CD4-positive, alpha-beta T cell treated with Interferon gamma for 1 hour (primary cell): ENCODE results near the gene WASF2.
A peak's percentile ranks its signal among the peaks of the same experiment; 100 is the strongest.
"Not testable (repeated sequence)": the region's sequence is repeated elsewhere in the genome, so short reads cannot be mapped to it uniquely, and the experiment has no call there.

Source experiments
- DNase-seq: peaks from one replicate; pipeline ENCODE4 v3.0.0-alpha.2; 2020

The WASF2 gene

GRCh38 chr1:27489973-27490741 lies at the start of gene WASF2:
Gene WASF2 (minus strand): TSS chr1:27490167. CDS start chr1:27428890, 61,277 bp downstream.
- peak; percentile 95 for DNase-seq

GRCh38 chr1:27538793-27539192 lies 48.8 kb upstream of the WASF2 start:
- no peak for DNase-seq

GRCh38 chr1:27538305-27538676 lies 48.3 kb upstream of the WASF2 start:
- DNase-seq: not testable (repeated sequence)

- DNase-seq: no peak
Observed at GRCh38 chr1:27536767-27537166, 46.8 kb upstream of the WASF2 start.

- no peak for DNase-seq
Observed at GRCh38 chr1:27536010-27536757, 46.2 kb upstream of the WASF2 start.

- DNase-seq: no peak
Observed at GRCh38 chr1:27535386-27535785, 45.4 kb upstream of the WASF2 start.

- no peak for DNase-seq
Observed at GRCh38 chr1:27531959-27532685, 42.2 kb upstream of the WASF2 start.

- no peak for DNase-seq
Observed at GRCh38 chr1:27530192-27530591, 40.2 kb upstream of the WASF2 start.

- no peak for DNase-seq
Observed at GRCh38 chr1:27529704-27530018, 39.7 kb upstream of the WASF2 start.

GRCh38 chr1:27528818-27529703 lies 39.1 kb upstream of the WASF2 start:
- DNase-seq: no peak

- DNase-seq: peak; percentile 67
Observed at GRCh38 chr1:27527890-27528817, 38.2 kb upstream of the WASF2 start.

GRCh38 chr1:27527223-27527889 lies 37.4 kb upstream of the WASF2 start:
- DNase-seq: peak; percentile 82

- no peak for DNase-seq
Observed at GRCh38 chr1:27526569-27527222, 36.7 kb upstream of the WASF2 start.

- peak; percentile 68 for DNase-seq
Observed at GRCh38 chr1:27525296-27526272, 35.6 kb upstream of the WASF2 start.

GRCh38 chr1:27523337-27524020 lies 33.5 kb upstream of the WASF2 start:
- DNase-seq: no peak

- DNase-seq: peak; percentile 54
Observed at GRCh38 chr1:27522432-27523336, 32.7 kb upstream of the WASF2 start.

- DNase-seq: no peak
Observed at GRCh38 chr1:27521861-27522431, 32.0 kb upstream of the WASF2 start.
